Bone marrow (tissue), 2 donors: ENCODE data around the gene AKIRIN1.
"Not testable (repeated sequence)": the region's sequence is repeated elsewhere in the genome, so short reads cannot be mapped to it uniquely, and the experiment has no call there.

Experiments used
- DNase-seq, 2 donors: peaks; one replicate each; lab custom pipeline; 2025; lab: John Stamatoyannopoulos, UW

Gene AKIRIN1, protein sequence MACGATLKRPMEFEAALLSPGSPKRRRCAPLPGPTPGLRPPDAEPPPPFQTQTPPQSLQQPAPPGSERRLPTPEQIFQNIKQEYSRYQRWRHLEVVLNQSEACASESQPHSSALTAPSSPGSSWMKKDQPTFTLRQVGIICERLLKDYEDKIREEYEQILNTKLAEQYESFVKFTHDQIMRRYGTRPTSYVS

DNA sequence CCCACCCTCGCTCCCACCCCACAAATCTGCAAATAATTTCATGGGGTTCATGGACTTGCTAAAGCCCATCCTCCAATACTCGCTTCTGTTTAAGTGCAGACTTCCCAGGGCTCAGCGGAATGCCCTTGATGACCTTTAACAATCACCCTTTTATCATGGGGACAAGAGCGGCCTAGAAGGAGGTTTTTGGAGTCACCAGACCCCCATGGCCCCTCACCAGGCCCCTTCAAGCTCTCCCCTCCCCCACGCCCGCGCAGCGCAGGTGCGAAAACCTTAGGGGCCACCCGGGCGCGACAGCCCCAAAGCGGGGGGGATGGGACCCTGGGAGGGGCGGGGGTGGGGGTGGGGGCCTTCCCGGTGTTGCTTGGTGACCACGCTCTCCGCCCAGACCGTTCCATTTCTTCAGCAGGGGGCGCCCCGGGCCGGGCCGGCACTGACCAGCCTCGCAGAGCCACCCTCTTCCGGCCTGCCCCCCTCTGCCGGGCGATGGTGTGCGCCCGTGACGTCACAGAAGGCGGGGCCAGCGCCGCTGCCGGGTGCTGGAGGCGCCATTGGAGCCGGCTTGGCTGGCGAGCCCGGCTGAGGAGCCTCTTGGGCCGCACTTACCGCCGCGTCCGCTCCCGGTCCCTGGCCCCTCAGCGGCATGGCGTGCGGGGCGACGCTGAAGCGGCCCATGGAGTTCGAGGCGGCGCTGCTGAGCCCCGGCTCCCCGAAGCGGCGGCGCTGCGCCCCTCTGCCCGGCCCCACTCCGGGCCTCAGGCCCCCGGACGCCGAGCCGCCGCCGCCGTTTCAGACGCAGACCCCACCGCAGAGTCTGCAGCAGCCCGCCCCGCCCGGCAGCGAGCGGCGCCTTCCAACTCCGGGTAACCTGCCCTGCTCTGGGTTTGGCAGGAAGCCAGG lies at the start of gene AKIRIN1:
AKIRIN1 (plus strand) TSS at position 539 of the 900 bp plus-strand sequence; CDS start at position 644, 105 bp downstream.
- peak; percentile 90 to 93 for DNase-seq

DNA sequence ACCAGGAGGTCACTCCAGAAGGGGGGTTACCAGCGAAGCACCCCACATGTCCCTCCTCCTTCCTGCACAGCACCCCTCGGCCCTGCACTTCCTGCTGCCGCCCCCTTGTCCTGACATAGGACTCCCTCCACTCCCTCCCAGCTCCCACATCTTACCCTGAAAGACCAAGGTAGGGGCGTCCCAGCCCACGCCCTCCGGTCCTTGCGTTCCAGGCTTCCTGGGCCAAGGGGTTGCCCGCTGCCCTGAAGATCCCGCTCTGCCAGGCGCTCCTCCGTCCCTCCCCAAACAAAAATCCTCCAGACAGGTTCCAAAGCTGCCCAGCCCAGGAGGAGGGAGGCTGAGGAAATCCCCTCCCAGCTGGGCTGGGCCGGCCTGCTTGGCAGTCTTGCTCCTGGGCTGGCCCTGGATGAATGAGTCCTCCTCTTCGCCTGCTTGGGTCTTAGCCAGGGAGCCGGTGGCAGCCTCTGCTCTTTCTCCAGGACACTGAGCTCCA lies 49.5 kb upstream of the AKIRIN1 start, which contains the start of gene RHBDL2:
RHBDL2 (minus strand) TSS at position 304 of the 493 bp plus-strand sequence. CDS start 22,618 bp downstream, outside the sequence.
- no peak for DNase-seq

DNA sequence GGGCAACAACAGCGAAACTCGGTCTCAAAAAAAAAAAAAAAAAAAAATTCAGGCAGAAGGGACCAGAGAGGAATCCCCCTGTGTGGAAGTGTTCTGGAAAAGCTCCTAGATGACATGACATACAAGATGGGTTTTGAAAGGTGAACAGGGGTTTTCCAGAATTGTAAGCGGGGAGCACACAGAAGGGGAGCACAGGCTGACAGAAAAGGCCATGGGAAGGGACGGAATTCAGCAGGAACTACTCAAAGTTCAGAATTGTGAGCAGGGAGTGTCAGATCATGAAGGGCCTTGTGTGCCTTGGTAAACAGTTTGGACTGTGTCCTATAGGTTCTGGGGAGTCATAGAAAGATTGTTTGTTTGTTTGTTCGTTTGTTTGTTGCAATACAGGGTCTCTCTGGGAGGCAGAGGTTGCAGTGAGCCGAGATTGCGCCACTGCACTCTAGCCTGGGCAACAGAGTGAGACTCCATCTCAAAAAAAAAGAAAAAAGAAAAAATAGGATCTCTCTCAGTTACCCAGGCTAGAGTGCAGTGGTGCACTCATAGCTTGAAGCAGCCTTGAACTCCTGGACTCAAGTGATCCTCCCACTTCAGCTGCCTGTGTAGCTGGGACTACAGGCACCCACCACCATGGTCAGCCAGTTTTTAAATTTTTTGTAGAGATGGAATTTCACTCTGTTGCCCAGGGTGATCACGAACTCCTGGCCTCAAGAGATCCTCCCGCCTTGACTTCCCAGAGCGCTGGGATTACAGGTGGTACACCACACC lies 48.2 kb upstream of the AKIRIN1 start:
- no peak for DNase-seq

DNA sequence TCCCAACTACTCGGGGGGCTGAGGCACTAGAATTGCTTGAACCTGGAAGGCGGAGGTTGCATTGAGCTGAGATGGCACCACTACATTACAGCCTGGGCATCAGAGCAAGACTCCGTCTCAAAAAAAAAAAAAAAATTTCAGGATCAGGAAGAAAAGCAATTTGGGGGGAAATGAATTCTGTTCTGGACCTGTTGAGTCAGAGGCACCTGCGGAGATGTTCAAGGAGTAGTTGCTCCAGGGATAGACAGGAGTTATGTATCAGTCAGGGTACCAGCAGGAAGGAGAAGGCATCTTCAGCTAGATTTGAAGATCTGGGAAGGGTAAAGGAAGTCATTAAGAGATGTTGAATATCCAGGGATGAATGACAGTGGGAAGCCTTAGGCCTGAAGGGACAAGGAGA lies 46.5 kb upstream of the AKIRIN1 start:
- no peak for DNase-seq

GRCh38 chr1:38950553-38950952 lies 40.5 kb upstream of the AKIRIN1 start:
- no peak for DNase-seq

GRCh38 chr1:38953433-38953860 lies 37.6 kb upstream of the AKIRIN1 start:
- no peak for DNase-seq

- DNase-seq: no peak
These were observed 32.1 kb upstream of the AKIRIN1 start for GRCh38 chr1:38958967-38959366.

GRCh38 chr1:38962113-38962512 lies 29.0 kb upstream of the AKIRIN1 start:
- no peak for DNase-seq

DNA sequence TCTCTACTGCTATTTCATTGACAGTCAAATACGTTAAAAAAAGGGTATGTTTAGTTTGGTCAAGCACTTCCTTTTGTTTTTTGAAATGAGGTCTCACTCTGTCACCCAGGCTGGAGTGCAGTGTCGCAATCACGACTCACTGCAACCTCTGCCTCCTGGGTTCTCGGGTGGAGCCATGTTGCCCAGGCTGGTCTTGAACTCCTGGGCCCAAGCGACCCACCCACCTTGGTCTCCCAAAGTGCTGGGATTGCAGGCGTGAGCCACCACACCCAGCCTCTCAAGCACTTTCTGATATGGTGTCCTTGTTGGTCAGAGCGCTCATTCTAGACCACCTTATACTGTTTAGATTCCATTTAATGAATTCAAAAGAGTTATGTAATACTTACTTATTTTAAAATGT lies 28.5 kb upstream of the AKIRIN1 start:
- DNase-seq: no peak

DNA sequence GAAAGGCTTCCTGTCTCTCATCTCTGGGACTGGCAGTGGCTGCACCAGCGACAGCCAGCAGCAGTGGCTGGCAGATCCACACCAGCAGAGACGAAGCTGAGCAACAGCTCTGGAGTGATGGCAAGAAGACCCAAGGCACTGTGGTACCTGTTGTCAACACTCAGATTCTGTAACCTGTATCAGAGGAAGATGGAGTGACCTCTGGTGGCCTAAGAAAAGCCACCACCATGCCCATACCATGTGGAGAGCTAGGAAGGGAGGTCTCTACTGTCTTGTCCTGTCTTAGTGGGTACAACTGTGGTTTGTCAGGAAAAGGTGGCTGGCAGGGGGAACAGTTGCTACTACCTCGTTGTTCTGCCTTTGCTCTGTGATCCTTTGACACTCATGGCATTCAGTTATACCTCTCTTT lies 26.9 kb upstream of the AKIRIN1 start:
- DNase-seq: no peak

DNA sequence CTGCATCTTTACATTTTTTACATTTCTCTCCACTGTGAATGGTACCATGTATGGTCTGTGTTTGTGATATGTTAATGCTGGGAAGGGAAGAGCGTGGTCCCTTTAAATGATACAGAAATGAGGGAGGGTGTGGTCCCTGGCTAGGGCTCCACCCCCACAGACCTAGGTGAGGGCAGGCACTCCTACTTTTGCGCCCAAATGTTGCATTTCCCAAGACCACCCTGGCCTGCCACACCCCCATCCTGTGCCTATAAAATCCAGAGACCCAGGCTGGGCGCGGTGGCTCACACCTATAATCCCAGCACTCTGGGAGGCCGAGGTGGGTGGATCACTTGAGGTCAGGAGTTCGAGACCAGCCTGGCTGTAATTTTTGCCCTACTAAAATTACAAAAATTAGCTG lies 17.9 kb upstream of the AKIRIN1 start:
- not testable (repeated sequence) for DNase-seq

DNA sequence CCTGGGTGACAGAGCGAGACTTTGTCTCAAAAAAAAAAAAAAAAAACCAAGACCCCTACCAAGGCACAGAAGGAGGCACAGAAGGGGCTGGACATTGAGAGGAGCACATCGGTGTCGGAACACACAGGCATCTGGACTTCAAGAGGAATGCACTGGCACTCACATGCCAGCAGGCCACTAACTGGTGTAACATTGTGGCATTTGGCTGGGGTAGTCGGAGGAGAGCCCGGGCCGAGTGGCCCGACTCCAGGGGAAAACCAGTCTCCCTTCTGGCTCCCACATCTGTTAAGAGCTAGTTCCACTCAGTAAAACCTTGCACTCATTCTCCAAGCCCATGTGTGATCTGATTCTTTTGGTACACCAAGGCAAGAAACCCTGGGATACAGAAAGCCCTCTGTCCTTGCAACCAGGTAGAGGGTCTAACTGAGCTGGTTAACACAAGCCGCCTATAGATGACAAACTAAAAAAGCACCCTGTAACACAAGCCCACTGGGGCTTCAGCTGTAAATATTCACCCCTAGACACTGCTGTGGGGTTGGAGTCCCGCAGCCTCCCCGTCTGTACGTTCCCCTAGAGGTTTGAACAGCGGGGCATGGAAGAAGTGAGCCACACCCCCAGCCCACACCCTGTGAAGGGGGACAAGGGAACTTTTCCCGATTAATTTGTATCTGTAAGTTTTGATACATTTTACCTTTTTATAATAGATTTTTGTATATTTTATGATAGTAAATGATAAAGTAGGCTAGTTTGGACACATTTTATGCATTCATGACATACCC lies 17.2 kb upstream of the AKIRIN1 start:
- DNase-seq: no peak

- DNase-seq: not testable (repeated sequence)
These were observed 13.5 kb upstream of the AKIRIN1 start for GRCh38 chr1:38977399-38978244.

GRCh38 chr1:38978245-38978542 lies 12.9 kb upstream of the AKIRIN1 start:
- DNase-seq: not testable (repeated sequence)

GRCh38 chr1:38979380-38979779 lies 11.7 kb upstream of the AKIRIN1 start:
- not testable (repeated sequence) for DNase-seq

GRCh38 chr1:38989979-38990378 lies 1.1 kb upstream of the AKIRIN1 start:
- DNase-seq: no peak

DNA sequence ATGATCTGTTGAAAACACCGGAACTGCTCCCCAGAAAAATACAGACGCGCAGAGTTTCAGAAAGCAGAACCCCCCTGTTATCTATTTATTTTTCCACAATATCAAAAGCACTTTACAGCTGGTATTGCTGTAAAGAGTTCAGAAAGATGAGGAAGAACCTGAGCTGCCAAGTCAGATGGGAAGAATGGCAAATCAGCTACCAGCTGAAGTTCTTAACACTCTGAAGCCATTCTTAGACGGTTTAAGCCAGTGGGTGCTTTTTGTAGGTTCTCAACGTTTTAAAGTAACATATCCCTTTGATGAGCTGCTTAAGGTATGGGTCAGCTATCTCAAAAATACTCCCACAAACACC lies 714 bp upstream of the AKIRIN1 start:
- no peak for DNase-seq

DNA sequence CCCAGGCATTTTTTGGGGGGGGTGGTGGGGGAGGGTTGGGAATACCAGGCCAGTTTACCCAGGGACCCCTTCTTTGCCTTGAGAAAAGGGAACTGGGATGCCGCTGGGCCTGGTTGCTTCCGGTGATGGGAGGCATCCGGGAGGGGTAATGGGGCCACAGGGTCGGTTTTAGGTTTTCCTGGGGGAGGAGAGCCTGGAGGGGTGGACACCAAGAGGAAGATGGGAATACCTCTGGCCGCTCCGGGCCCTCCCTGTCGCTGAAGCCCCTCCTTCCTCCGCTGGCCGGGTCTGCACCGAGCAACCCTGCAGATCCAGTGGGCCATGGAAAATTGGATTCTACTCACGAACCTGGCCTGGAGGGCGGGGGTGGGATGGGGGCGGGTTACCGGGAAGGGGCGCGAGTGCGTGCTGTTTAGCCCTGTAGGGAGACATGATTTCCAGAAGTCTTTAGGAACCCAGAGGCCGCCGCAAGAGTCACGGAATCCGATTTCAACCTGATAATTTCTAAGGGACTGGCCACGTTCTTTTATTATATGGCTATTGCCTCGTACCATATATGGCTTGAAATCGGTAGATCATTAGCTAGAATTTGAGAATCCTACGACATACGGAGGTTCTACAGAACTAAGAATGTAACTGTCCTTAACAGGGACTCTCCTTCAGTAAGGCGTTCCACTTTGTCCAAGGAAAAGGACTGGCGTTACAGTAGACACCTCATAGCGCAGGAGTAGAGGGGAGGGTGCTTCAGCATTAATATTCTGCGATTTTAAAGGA lies 749 bp downstream of the AKIRIN1 start:
- no peak for DNase-seq

DNA sequence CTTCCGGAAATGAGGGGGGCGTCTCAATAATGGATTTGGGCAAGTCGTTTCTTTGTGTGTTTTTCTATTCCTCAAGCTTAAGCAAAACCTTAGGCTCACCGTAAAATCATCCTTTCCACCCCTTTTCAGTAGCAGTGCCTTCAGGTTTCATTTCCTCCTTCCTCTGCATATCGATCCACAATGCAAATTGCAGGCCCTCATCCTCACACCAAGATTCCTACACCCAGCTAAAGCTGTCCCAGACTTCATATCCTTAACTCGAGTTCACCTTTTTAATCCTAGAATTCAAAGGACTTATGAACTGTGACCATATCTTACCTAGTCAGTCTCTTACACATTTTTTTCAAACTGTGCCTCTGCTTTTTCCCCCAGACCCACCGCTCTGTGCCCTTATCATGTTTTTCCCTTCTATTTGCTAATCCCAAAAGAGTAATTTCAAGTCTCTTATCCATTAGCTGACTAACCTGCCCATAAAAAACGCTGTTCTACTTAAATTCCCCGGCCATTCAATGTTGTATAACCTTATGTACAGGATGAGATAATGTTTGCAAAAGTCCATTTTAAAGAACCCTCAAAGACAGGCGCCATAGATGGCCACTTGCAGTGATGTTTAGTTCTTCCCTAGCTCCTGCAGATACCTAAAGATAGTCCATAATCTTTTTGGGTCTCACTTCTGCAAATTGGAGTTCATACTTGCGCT lies 1.5 kb downstream of the AKIRIN1 start:
- no peak for DNase-seq
